ENCODE data around the gene LRP6.

DNA sequence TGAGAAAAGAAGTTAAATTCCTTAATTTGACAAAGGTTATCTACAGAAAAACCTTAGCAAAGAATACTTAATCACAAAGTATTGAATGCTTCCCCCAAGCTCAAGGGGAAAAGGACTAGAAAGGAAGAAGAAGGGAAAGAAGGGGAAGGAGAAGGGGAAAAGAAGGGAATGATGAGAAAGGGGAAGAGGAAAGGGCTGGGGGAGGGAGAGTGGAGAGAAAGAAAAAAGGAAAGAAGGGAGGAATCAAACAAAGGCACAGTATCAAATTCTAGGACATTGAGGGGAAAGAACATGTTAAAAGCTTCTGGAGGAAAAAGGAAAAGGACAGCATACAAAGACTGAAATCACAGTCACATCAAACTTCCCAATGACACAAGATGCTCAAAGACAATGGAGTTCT is 125.8 kb downstream of the LRP6 start:
- TF ChIP-seq TBP (IDR thresholded peaks at IDR 0.05; ENCODE audit: low read depth, low read length) = no peak
- TF ChIP-seq KDM1A (IDR thresholded peaks at IDR 0.05; ENCODE audit: borderline replicate concordance, low read length) = no peak
- no peak for TF ChIP-seq POLR2A (IDR thresholded peaks at IDR 0.05; ENCODE audit: control extremely low read depth in 1 of 2, low read depth in 2 of 2, low read length in 2 of 2)
- TF ChIP-seq CHD2 (IDR thresholded peaks at IDR 0.05; ENCODE audit: low read length) = no peak
- TF ChIP-seq CREB1 (IDR thresholded peaks at IDR 0.05) = no peak
- no peak for TF ChIP-seq POLR2AphosphoS5 (IDR thresholded peaks at IDR 0.05; ENCODE audit: low read depth, low read length)
- no peak for TF ChIP-seq JUN (IDR thresholded peaks at IDR 0.05; ENCODE audit: low read depth, low read length)
- no peak for TF ChIP-seq CTCF (IDR thresholded peaks at IDR 0.05; ENCODE audit: control extremely low read depth in 1 of 3, insufficient read depth in 1 of 3, low read depth in 1 of 3, low read length in 3 of 3)
- TF ChIP-seq EZH2 (IDR thresholded peaks at IDR 0.05; ENCODE audit: low read depth, low read length, severe bottlenecking) = no peak

Data from H1 (cell line).